ENCODE measurements around the gene PRKCD.

- TF ChIP-seq CTCF (IDR thresholded peaks at IDR 0.05) (no peak), POLR2A (IDR thresholded peaks at IDR 0.05) (no peak)
Observed at GRCh38 chr3:53168175-53168923, 7.3 kb downstream of the PRKCD start.

All from Peyer's patch (tissue), 4 donors.